Fibroblast of lung (primary cell): ENCODE measurements around the gene DNAJC27.

Experiments
- CTCF ChIP-seq, 2 donors: IDR thresholded peaks in 1 of 2; conservative IDR thresholded peaks in 1 of 2; 1 replicate in 1 of 2; 2 replicates in 1 of 2; pipeline ENCODE4 v1.5.1; 2011 to 2012; ENCODE audit warnings: low read length in 2 of 2, control low read depth in 1 of 2, inconsistent platforms in 1 of 2, low read depth in 1 of 2, mild to moderate bottlenecking in 1 of 2
- EZH2 ChIP-seq: IDR thresholded peaks from 2 replicates; pipeline ENCODE4 v1.5.1; 2012; ENCODE audit warnings: low read length, control low read depth, mild to moderate bottlenecking; ENCODE audit errors: missing control alignments

GRCh38 chr2:24912986-24913385, 58.8 kb downstream of the DNAJC27 start:
- TF ChIP-seq CTCF (conservative IDR thresholded peaks at IDR 0.05 in 1 of 2, IDR thresholded peaks at IDR 0.05 in 1 of 2; ENCODE audit: low read depth in 1 of 2, low read length in 2 of 2) (no peak), EZH2 (no peak)
